Esophagus muscularis mucosa (tissue), 4 donors: ENCODE results near the gene MAN1C1. TPM values are rescaled to one million over a fixed set of nuclear protein-coding genes. Genes with fewer than 3 reads are reported as not detected.

Source experiments
- DNase-seq: peaks from one replicate; pipeline ENCODE4 v3.0.0-alpha.2; 2017; ENCODE audit errors: extremely low spot score
- H3K27ac ChIP-seq, 4 donors: fragments of 200-600 bp; sonication (generic); replicated peaks in 1 of 4; 1 replicate in 3 of 4; 2 replicates in 1 of 4; pipeline ENCODE4 v1.5.1; 2016 to 2019; ENCODE audit warnings: mild to moderate bottlenecking in 1 of 4
- H3K27me3 ChIP-seq, 4 donors: fragments of 200-600 bp; sonication (generic); one replicate each; pipeline versions ENCODE4 v1.5.1 to v1.6.0; 2016 to 2019
- H3K36me3 ChIP-seq, 4 donors: fragments of 200-600 bp; sonication (generic); one replicate each; pipeline ENCODE4 v1.5.1; 2016 to 2019
- H3K4me1 ChIP-seq, 4 donors: fragments of 200-600 bp; sonication (generic); one replicate each; pipeline ENCODE4 v1.5.1; 2016 to 2019
- H3K4me3 ChIP-seq, 4 donors: fragments of 200-600 bp; sonication (generic); 1 replicate in 2 of 4; 2 replicates in 2 of 4; pipeline ENCODE4 v1.5.1; 2016 to 2019; ENCODE audit warnings: mild to moderate bottlenecking in 4 of 4, moderate library complexity in 1 of 4
- H3K9me3 ChIP-seq, 4 donors: fragments of 200-600 bp; sonication (generic); 1 replicate in 3 of 4; 2 replicates in 1 of 4; pipeline ENCODE4 v1.5.1; 2016 to 2019
- EP300 ChIP-seq: sonication (generic); formaldehyde crosslinking; IDR thresholded peaks from one replicate; pipeline ENCODE4 v1.6.1; 2017; ENCODE audit warnings: antibody characterized with exemption
- POLR2A ChIP-seq: fragments of 450-650 bp; IDR thresholded peaks from one replicate; pipeline ENCODE4 v1.6.1; 2017; ENCODE audit warnings: antibody characterized with exemption, moderate library complexity, mild to moderate bottlenecking, low read depth
- POLR2AphosphoS5 ChIP-seq, 2 donors: sonication (generic); formaldehyde crosslinking; IDR thresholded peaks; one replicate each; pipeline ENCODE4 v1.6.1; 2017; ENCODE audit warnings: antibody characterized with exemption in 2 of 2
- WGBS: methylation state at CpG from one replicate; pipeline ENCODE4 v1.1.5; 2018; 5-methylcytosine and 5-hydroxymethylcytosine counted together
- intact Hi-C: fragments of 100-400 bp; cut with DNase I; formaldehyde crosslinking; loops from one replicate; pipeline ENCODE4 v1.15.1; 2023
- total RNA-seq, 4 donors: library from RNA; depleted of rRNA; stranded (reverse); fragments of >200 nt; gene quantifications; one replicate each; pipeline versions ENCODE4 v1.1.0 to v1.2.1, GENCODE V29; 2016
- TF ChIP-seq, protein P1 (sequence below), 3 experiments: fragments of 200-600 bp in 2 of 3; fragments of 450-650 bp in 1 of 3; sonication (generic) in 2 of 3; IDR thresholded peaks; one replicate each; pipeline ENCODE4 v1.5.1; 2017 to 2019; ENCODE audit warnings: antibody characterized with exemption in 3 of 3, mild to moderate bottlenecking in 2 of 3, moderate library complexity in 1 of 3

MAN1C1 gene
- total RNA-seq, 4 donors from 2014 or later, result 20.2 to 22.8 (median 20.7) TPM

DNA sequence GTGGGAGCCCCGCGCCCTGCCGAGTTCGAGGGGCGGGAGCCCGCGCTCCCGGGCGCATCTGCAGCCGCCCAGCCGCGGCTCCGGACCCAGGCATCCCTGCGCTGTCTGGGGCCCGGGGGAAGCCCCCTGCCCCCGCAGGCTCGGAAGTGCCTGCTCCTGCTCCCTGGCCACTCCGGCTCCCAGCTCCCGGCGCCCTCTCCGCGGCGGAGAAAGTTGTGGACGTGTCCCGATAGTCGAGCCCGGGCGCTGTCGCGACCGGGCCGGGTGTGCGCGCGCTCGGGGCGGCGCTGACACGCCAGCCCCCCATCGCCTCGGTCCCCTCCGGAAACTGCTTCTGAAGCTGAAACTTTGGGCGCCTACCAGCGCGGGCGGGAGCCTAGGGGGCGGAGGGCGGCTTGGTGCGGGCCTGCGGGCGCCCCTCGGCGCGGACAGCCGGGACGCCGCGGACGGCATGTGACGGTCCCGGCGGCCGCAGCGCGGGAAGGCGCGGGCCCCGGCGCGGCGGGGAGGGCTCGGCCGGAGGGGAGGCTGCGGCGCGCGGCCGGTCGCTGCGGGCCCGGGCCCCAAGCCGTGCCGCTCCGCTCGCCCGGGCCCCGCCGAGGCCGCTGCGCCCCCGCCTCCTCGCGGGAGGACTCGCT lies 515 bp downstream of the MAN1C1 start:
- no peaks in the 10 kb centered on the region for H3K9me3 ChIP-seq
- H3K36me3 ChIP-seq, result no peaks in the 10 kb centered on the region
- peak overlapping the region; percentile 75 to 88 (median 82) for H3K27ac ChIP-seq
- WGBS, result 0% methylated on average over 23 of the region's 94 CpGs
- H3K27me3 ChIP-seq, result no peaks in the 10 kb centered on the region
- TF ChIP-seq EP300 (no peak), POLR2A (no peak), POLR2AphosphoS5 (IDR thresholded peaks at IDR 0.05) (no peak)
- TF ChIP-seq, protein P1, sequence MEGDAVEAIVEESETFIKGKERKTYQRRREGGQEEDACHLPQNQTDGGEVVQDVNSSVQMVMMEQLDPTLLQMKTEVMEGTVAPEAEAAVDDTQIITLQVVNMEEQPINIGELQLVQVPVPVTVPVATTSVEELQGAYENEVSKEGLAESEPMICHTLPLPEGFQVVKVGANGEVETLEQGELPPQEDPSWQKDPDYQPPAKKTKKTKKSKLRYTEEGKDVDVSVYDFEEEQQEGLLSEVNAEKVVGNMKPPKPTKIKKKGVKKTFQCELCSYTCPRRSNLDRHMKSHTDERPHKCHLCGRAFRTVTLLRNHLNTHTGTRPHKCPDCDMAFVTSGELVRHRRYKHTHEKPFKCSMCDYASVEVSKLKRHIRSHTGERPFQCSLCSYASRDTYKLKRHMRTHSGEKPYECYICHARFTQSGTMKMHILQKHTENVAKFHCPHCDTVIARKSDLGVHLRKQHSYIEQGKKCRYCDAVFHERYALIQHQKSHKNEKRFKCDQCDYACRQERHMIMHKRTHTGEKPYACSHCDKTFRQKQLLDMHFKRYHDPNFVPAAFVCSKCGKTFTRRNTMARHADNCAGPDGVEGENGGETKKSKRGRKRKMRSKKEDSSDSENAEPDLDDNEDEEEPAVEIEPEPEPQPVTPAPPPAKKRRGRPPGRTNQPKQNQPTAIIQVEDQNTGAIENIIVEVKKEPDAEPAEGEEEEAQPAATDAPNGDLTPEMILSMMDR (IDR thresholded peaks at IDR 0.05), result no peak
- peaks cover 40 to 60% (median 56%) of the 10 kb centered on the region in 4 donors for H3K4me1 ChIP-seq
- peak overlapping the region; percentile 71 to 98 (median 96) for H3K4me3 ChIP-seq
- DNase-seq, result no peak
- intact Hi-C loops, result loop anchor here (5.0 kb wide), 1 partner anchor 125 kb away; no protein-coding TSS in a partner anchor

DNA sequence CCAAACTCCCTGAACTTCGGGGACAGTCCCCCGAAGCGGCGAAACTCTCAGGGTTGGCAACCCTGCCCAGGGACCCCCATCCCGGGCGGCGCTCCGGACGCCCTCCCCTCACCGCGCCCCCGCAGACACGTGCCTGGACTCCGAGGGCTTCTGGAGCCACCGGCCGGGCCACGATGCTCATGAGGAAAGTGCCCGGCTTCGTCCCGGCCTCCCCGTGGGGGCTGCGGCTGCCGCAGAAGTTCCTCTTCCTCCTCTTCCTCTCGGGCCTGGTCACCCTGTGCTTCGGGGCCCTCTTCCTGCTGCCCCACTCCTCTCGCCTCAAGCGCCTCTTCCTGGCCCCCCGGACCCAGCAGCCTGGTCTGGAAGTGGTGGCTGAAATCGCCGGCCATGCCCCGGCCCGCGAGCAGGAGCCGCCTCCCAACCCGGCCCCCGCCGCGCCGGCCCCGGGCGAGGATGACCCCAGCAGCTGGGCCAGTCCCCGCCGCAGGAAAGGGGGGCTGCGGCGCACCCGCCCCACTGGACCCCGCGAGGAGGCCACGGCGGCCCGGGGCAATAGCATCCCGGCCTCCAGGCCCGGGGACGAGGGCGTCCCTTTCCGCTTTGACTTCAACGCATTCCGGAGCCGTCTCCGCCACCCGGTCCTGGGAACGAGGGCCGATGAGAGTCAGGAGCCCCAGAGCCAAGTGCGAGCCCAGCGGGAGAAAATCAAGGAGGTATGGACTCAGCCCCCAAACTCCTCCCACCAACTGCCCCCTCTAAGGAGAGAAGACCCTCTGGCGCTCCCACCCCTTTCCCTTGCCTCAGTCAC lies 1.2 kb downstream of the MAN1C1 start:
- intact Hi-C loops, result loop anchor here (2.0 to 5.0 kb wide), 2 partner anchors 77 to 124 kb away; no protein-coding TSS in a partner anchor
- TF ChIP-seq EP300 (no peak), POLR2AphosphoS5 (IDR thresholded peaks at IDR 0.05) (no peak), POLR2A (no peak)
- TF ChIP-seq, protein P1 (IDR thresholded peaks at IDR 0.05), result no peak
- DNase-seq, result no peak
- H3K4me3 ChIP-seq, result peak overlapping the region; percentile 71 to 98 (median 96)
- WGBS, result 11% methylated on average over 21 of the region's 66 CpGs
- peak overlapping the region; percentile 75 to 88 (median 81) for H3K27ac ChIP-seq
- no peaks in the 10 kb centered on the region for H3K36me3 ChIP-seq
- peaks cover 40 to 67% (median 63%) of the 10 kb centered on the region in 4 donors for H3K4me1 ChIP-seq
- no peaks in the 10 kb centered on the region for H3K27me3 ChIP-seq
- no peaks in the 10 kb centered on the region for H3K9me3 ChIP-seq

DNA sequence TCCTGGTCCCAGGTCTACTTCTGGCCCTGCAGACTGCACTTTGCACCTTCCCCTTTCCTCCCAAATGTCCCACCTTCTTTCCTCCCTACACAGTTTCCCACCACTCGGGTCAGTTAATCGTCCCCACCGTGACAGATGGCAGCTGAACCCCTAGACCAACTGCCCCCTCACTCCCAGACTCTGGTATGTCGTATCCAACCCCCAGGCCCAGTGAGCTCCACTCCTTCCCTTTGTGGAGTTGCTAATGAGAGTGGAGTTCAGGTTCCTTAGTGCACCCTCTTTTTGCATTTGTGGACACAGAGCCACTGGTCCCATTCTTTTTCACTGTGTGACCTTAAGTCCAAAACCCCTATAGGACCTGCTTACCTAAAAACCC lies 1.8 kb downstream of the MAN1C1 start:
- DNase-seq, result no peak
- H3K36me3 ChIP-seq, result no peaks in the 10 kb centered on the region
- TF ChIP-seq POLR2AphosphoS5 (IDR thresholded peaks at IDR 0.05) (no peak), POLR2A (no peak), EP300 (no peak)
- TF ChIP-seq, protein P1 (IDR thresholded peaks at IDR 0.05), result no peak
- 52% methylated on average over 4 of the region's 4 CpGs for WGBS
- H3K9me3 ChIP-seq, result no peaks in the 10 kb centered on the region
- H3K27me3 ChIP-seq, result no peaks in the 10 kb centered on the region
- peak overlapping the region; percentile 71 to 98 (median 96) for H3K4me3 ChIP-seq
- H3K27ac ChIP-seq, result peak overlapping the region; percentile 75 to 88 (median 81)
- H3K4me1 ChIP-seq, result peaks cover 40 to 73% (median 68%) of the 10 kb centered on the region in 4 donors
- intact Hi-C loops, result loop anchor here (2.0 to 5.0 kb wide), 2 partner anchors 76 to 124 kb away; no protein-coding TSS in a partner anchor

DNA sequence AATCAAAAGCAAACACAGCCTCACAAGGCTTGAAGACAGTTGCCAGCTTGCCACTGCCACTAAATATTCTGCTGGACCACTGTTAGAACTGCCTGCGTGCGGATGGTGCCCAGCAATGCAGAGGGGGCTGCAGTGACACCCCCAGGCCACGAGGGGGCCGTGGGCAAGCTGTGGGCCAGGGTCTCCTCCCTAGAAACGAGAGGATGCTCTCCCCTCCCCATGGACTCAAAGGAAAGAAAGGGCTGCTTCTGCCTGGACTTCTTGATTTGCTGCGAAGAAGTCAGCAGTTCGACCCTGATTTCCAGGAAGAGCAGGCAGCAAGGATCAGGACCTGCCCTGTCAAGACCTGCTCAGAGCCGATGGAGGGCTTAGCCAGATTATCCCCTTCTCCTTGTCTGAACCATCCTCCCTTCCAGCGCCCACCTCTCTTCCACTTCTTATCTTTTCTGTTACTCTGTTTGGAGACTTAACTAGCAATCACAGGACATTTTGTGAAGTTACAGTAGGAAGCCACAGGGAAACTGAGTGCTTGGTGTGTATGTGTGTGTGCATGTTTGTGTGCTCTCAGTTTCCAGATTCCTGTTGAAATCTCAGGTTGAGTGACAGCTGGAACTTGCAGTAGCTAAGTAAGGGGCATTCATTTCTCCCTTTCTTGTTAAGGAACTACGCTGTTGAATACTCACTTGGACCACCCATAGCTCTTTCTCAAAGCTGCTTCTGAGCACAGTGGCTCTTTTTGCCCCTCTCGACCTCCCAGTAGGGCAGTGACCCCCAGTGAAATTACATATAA lies 2.7 kb downstream of the MAN1C1 start:
- intact Hi-C loops, result loop anchor here (2.0 to 5.0 kb wide), 2 partner anchors 76 to 123 kb away; no protein-coding TSS in a partner anchor
- TF ChIP-seq POLR2A (no peak), POLR2AphosphoS5 (IDR thresholded peaks at IDR 0.05) (peak in 1 of 2 donors; percentile 32), EP300 (no peak)
- TF ChIP-seq, protein P1 (IDR thresholded peaks at IDR 0.05), result peak; percentile 75 to 92 (median 78)
- H3K4me3 ChIP-seq, result peak overlapping the region; percentile 71 to 98 (median 96)
- H3K36me3 ChIP-seq, result no peaks in the 10 kb centered on the region
- WGBS, result 63% methylated on average over 9 of the region's 11 CpGs
- DNase-seq, result no peak
- H3K9me3 ChIP-seq, result no peaks in the 10 kb centered on the region
- H3K4me1 ChIP-seq, result peaks cover 40 to 80% (median 73%) of the 10 kb centered on the region in 4 donors
- H3K27ac ChIP-seq, result peak overlapping the region; percentile 52 to 88 (median 66)
- no peaks in the 10 kb centered on the region for H3K27me3 ChIP-seq
